PFSK-1 (cell line): Measurements from ENCODE around the gene GEMIN5.

Source experiments
- POLR2AphosphoS5 ChIP-seq: IDR thresholded peaks from 2 replicates; pipeline ENCODE4 v1.6.1; 2012; ENCODE audit warnings: low read depth, mild to moderate bottlenecking, control low read depth, low read length, moderate library complexity
- TF ChIP-seq, protein P1 (sequence below), 2 experiments: IDR thresholded peaks; 2 replicates each; pipeline versions ENCODE4 v1.6.1 to v1.8.0; 2011 to 2012; ENCODE audit warnings: low read depth in 2 of 2, low read length in 2 of 2, control low read depth in 1 of 2, inconsistent platforms in 1 of 2, mild to moderate bottlenecking in 1 of 2, moderate library complexity in 1 of 2; ENCODE audit not compliant: insufficient read depth in 1 of 2

DNA sequence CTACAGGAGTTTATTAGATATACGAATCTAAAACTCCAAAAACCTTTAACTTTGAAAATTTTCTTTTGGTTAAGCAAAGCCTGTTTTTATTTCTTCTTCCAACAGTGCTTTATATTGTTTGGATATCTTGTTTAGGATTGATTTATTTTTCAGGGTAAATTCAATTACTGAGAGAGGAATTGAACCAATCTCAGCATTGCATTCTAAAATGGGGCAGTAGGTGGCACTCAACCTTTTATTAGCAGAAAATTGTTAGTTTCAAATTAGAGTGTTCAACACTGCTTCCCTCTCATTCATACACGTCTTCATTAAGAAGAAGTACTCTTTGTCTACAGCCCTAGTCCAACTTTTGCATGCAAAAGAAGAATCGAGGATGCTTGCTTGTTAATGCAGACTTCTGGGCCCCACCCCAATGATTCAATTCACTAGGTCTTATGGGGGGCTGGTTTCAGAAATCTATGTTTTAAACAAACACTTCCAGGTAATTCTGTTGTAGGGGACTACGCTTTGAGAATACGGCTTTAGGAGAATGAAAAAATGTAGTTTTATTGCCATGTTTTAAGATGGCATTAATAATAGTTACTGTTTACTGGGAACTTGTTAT lies 29.5 kb upstream of the GEMIN5 start:
- TF ChIP-seq POLR2AphosphoS5: no peak
- TF ChIP-seq, protein P1, sequence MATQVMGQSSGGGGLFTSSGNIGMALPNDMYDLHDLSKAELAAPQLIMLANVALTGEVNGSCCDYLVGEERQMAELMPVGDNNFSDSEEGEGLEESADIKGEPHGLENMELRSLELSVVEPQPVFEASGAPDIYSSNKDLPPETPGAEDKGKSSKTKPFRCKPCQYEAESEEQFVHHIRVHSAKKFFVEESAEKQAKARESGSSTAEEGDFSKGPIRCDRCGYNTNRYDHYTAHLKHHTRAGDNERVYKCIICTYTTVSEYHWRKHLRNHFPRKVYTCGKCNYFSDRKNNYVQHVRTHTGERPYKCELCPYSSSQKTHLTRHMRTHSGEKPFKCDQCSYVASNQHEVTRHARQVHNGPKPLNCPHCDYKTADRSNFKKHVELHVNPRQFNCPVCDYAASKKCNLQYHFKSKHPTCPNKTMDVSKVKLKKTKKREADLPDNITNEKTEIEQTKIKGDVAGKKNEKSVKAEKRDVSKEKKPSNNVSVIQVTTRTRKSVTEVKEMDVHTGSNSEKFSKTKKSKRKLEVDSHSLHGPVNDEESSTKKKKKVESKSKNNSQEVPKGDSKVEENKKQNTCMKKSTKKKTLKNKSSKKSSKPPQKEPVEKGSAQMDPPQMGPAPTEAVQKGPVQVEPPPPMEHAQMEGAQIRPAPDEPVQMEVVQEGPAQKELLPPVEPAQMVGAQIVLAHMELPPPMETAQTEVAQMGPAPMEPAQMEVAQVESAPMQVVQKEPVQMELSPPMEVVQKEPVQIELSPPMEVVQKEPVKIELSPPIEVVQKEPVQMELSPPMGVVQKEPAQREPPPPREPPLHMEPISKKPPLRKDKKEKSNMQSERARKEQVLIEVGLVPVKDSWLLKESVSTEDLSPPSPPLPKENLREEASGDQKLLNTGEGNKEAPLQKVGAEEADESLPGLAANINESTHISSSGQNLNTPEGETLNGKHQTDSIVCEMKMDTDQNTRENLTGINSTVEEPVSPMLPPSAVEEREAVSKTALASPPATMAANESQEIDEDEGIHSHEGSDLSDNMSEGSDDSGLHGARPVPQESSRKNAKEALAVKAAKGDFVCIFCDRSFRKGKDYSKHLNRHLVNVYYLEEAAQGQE (IDR thresholded peaks at IDR 0.05; ENCODE audit: insufficient read depth in 1 of 2, low read depth in 2 of 2, low read length in 2 of 2): no peak
